GM18511 (cell line): ENCODE data around the gene COX20.
"Not testable (repeated sequence)": the region's sequence is repeated elsewhere in the genome, so short reads cannot be mapped to it uniquely, and the experiment has no call there.

Source experiments
- ATAC-seq: cut with Tn5 transposase; IDR thresholded peaks from one replicate; pipeline ENCODE4 v1.9.1; 2021; ENCODE audit warnings: mild to moderate bottlenecking, moderate library complexity; ENCODE audit not compliant: unreplicated experiment

Gene COX20, protein sequence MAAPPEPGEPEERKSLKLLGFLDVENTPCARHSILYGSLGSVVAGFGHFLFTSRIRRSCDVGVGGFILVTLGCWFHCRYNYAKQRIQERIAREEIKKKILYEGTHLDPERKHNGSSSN

DNA sequence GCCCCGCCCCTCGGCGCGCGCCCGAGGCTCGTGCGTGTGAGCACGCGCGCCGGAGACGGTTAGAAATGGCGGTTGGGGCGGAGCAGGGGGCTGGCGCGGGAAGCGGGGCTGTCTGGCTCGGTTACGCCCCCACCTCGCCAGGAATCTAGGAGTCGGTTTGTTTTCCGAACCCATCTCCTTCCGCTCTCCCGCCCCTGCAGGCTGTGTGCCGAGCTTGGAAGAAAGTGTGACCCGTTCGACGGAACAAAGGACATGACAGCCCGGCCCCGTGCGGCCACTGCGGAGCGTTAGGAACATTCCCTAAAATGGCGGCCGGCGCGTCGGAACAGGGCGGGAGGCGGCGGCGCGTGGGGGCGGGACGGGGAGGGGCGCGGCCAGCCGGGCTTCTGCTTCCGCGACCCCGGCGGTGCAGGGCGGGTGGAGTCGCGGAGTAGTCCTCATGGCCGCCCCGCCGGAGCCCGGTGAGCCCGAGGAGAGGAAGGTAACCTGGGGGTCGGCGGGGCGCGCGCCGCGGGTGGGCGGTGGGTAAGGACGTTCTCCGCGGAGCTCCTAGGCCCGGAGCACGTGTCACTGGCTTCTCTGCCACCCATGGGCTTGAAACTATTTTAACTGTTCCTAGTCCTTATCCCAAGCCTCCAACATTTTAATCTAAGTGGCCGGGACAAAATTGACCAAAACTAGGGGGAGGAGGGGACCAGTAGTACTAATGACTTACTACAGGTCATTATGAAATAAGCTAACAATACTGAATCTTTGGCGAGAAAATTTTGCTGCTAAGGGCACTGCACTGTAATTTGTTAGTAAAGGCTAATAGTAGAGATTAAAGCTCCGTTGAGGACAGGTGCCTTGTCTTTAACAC is at the start of gene COX20:
TSS of gene COX20 (plus strand) at position 383 of the 859 bp plus-strand sequence. CDS start at position 440, 57 bp downstream.
- ATAC-seq, result peak; percentile 67

DNA sequence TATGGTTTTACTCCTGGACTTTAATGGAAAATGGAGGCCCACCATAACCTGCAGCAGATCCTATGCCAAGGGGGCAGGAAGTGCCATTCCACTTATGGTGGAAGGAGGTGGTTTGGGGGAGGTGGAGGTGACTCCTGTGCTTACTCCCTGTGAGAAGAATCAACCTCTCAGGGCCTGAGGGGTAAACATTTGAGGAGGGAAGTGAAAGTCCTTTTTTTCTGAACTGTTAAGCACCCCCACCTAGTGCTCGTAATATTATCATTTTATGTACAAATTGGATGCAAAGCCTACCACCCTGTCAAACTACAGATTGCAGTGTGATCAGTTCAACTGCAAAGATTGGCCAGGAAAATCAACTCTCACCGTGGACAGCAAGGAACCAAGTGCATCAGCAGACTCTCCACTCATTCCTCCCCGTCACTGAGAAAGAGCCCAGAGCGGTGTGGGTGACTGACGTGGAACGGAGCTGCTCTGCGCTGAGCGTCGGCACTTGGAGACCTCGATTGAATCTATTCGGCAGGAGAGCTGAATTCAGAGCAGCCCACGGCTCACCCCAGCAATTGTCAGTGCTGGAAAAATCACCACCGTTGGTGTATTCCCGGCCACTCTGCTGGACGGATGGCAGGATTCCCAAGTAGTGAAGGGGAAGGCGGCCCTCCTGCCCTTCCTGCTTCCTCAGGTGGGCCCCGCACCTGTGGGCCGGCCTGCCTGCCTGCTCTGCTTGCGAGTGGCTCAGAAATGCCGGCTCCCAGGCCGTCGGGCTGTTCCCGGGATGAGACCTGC is 46.8 kb upstream of the COX20 start:
- no peak for ATAC-seq

DNA sequence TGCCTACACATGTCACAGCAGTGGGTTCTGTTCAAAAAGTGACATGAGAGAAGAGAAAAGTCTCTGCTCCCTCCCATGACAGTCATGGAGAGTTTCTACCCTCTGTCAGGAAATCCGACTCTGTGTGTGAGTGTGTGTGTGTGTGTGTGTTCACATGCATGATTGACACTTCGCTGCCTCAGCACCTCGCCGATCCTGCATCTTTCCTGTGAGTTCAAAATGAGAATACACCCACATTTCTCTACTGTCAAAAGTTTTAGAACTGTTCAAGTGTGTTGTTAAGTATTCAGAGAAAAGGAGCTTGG is 46.2 kb upstream of the COX20 start:
- ATAC-seq, result no peak

GRCh38 chr1:244789731-244790130 is 45.7 kb upstream of the COX20 start:
- no peak for ATAC-seq

DNA sequence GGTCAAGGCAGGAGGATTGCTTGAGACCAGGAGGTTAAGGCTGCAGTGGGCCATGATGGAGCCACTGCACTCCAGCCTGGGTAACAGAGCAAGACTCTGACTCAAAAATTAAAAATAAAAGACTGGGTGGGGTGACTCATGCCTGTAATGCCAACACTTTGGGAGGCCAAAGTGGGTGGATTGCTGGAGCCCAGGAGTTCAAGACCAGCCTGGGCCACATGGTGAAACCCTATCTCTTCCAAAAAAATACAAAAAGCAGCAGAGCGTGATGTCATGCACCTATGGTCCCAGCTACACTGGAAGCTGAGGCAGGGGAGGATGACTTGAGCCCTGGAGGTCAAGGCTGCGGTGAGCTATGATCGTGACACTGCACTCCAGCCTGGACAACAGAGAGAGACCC is 44.4 kb upstream of the COX20 start:
- no peak for ATAC-seq

DNA sequence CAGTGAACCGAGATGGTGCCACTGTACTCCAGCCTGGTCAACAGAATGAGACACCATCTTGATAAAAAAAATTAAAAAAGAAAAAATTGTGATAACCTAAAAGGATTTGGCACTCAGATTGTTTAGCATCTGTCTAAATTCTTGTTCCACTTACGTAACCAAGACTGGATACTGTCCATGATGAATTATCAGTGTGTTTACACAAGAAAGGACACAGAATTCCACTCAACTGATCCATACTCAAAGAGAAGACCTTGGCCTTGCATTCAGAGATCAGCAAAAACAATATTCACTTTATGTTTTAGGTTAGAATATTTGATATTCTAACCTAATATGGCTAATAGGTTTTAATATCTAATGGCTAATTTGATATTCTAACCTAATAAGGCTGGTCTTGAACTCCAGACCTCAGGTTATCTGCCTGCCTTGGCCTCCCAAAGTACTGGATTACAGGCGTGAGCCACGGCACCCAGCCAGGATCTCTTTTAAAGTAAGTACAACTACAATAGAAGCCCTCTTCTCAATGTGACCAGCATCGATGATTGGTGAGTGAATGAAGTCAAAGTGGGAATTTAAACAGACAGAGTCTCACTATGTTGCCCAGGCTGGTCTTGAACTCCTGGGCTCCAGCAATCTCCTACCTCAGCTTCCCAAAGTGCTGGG is 43.1 kb upstream of the COX20 start:
- ATAC-seq, result no peak

- no peak for ATAC-seq
These were observed 41.4 kb upstream of the COX20 start for GRCh38 chr1:244794071-244794470.

GRCh38 chr1:244794516-244794915 is 40.9 kb upstream of the COX20 start:
- ATAC-seq, result not testable (repeated sequence)

GRCh38 chr1:244796719-244797406 is 38.6 kb upstream of the COX20 start:
- no peak for ATAC-seq

DNA sequence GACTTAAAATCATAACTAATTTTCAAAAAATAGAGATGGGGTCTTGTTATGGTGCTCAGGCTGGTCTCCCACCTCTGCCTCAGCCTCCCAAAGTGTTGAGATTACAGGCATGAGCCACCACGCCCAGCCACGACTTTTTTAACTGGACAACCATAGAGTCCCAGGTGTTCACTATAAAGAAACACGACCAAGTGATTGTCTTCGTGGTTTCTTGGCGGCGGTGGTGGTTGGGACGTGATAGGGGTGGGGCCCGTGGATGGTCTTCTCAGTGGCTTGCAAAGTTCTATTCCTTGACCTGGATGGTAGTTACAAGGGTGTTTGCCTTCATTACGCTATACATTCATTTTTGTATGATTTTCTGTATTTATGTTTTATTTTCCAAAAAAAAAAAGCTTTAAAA is 34.6 kb upstream of the COX20 start:
- ATAC-seq, result no peak

GRCh38 chr1:244801246-244801645 is 34.2 kb upstream of the COX20 start:
- peak; percentile 82 for ATAC-seq

GRCh38 chr1:244802041-244802440 is 33.4 kb upstream of the COX20 start:
- no peak for ATAC-seq

GRCh38 chr1:244802556-244803239 is 32.8 kb upstream of the COX20 start:
- no peak for ATAC-seq

- no peak for ATAC-seq
These were observed 30.6 kb upstream of the COX20 start for GRCh38 chr1:244804841-244805240.

GRCh38 chr1:244807138-244807537 is 28.3 kb upstream of the COX20 start:
- ATAC-seq, result no peak

DNA sequence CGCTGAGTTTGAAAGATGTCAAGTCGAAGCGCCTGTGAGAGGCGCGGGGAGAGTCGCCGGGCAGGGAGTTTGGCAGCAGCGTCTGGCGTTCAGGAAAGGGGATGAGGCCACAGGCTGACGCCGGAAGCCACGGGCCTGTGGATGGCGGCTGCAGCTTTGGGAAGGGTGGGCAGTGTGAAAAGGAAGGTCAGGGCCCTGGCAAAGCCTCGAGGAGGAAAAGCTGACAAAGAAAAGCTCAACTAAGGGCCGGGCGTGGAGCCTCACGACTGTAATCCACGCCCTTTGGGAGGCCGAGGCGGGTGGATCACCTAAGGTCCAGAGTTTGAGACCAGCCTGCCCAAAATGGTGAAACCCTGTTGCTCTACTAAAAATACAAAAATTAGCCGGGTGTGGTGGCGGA is 25.2 kb upstream of the COX20 start:
- ATAC-seq, result no peak

- ATAC-seq, result no peak
These were observed 22.1 kb upstream of the COX20 start for GRCh38 chr1:244813327-244813726.

DNA sequence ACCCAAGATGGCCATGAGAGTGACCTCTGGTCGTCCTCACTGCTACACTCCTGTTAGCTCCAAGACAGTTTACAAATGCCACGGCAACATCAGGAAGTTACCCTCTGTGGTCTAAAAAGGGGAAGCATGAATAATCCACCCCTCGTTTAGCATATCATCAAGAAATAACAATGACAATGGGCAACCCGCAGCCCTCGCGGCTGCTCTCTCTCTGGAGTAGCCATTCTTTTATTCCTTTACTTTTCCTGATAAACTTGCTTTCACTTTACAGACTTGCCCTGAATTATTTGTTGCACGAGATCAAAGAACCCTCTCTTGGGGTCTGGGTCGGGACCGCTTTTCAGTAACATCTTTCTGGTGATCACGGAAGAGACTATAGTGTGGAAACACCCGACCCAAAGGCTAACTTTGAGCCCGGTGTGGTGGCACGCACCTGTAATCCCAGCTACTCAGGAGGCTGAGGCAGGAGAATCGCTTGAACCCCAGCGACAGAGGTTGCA is 19.8 kb upstream of the COX20 start:
- ATAC-seq, result no peak

DNA sequence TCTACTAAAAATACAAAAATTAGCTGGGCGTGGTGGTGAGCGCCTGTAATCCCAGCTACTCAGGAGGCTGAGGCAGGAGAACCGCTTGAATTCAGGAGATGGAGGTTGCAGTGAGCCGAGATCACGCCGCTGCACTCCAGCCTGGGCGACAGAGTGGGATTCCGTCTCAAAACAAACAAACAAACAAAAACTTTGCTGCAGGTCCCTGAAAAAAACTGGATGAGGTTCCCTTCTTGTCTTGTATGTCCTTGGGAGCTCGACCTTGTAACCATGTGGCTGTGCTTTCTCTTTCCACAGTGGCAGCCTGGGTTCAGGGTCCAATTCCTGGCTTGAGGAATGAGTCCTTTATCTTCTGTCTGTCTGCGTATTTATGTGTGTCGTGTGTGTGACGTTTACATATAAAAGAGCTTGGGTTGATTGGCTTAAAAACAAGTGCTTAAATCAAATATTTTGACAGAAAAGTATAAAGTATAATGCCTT is 18.0 kb upstream of the COX20 start:
- ATAC-seq, result no peak

DNA sequence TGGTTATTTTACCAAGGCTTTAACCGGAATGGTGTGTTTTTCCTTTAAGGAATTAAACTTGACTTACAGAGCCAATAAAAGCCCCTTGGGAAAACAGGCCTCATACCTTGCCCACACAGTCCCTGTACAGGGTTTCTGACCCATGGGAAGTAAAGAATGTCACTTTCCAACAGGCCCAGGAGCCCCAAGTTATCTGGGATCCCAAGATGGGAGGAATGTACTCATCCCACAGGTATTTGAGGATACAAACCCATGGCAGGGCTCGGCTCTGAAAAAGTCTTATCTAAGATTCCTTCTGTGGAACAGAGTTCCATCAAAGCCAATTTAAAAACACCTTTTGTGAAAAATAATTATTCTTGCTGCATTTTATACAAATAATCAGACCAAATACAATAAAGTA is 15.3 kb upstream of the COX20 start:
- no peak for ATAC-seq
